ENCODE results near the gene CCDC88B.

Gene CCDC88B

DNA sequence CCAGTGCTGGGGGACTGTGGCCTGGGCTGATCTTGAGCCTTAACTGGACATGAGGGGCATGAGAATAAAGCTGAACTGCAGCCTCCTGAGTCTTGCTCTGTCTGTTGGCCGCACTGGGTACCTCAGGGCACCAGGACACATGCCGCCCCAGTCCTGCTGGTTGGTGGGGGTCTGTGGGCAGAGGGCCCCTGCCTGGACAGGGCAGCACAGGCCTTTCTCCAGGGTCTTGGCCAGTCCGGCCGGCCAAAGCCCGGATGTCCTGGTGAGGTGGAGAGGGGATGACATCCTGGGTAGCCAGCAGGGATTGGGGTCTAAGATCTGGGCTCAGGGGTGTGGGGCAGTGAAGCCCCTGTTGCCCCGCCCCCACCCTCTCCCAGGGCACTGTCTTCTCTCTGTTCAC, 17.4 kb downstream of the CCDC88B start:
- TF ChIP-seq, protein P1, sequence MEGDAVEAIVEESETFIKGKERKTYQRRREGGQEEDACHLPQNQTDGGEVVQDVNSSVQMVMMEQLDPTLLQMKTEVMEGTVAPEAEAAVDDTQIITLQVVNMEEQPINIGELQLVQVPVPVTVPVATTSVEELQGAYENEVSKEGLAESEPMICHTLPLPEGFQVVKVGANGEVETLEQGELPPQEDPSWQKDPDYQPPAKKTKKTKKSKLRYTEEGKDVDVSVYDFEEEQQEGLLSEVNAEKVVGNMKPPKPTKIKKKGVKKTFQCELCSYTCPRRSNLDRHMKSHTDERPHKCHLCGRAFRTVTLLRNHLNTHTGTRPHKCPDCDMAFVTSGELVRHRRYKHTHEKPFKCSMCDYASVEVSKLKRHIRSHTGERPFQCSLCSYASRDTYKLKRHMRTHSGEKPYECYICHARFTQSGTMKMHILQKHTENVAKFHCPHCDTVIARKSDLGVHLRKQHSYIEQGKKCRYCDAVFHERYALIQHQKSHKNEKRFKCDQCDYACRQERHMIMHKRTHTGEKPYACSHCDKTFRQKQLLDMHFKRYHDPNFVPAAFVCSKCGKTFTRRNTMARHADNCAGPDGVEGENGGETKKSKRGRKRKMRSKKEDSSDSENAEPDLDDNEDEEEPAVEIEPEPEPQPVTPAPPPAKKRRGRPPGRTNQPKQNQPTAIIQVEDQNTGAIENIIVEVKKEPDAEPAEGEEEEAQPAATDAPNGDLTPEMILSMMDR (IDR thresholded peaks at IDR 0.05; ENCODE audit: control insufficient read depth, extremely low read depth, insufficient read depth), result no peak
- DNase-seq (ENCODE audit: low read depth), result no peak
- H3K4me3 ChIP-seq (ENCODE audit: low read depth, low read length), result no peak overlapping the region

DNA sequence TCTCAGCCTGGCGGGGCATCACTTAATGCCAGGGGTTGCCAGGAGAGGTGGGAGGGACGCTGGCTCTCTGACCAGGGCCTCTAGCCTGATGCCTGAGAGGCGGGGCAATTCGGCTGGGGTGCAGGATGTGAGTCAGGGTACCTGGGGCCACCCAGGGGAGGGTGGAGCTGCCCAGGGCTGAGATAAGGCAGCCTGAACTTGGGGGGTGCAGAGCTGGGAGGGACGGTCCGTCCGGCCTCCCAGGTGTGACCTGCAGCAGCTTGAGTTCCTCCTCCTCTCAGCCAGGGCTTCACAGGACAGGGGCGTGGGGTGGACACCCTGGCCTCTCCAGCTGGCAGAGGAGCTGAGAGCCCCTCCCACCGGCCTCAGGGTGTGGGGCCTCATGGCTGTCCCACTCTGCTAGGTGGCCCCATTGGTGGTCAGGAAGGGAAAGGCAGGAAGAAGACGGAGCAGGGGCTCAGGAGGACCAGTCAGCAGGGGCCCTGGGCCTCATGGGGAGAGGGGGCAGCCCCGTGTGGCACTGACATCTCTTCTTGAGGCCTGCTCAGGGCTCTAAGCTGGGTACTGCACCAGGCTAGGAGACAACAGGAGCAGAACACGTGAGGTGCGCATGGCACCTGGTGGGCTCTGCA, 18.0 kb downstream of the CCDC88B start:
- H3K4me3 ChIP-seq (ENCODE audit: low read depth, low read length), result peak overlapping the region; percentile 70
- TF ChIP-seq, protein P1 (IDR thresholded peaks at IDR 0.05; ENCODE audit: control insufficient read depth, extremely low read depth, insufficient read depth), result no peak

GRCh38 chr11:64358536-64358906, 18.5 kb downstream of the CCDC88B start:
- DNase-seq (ENCODE audit: low read depth), result no peak
- H3K4me3 ChIP-seq (ENCODE audit: low read depth, low read length), result peak overlapping the region; percentile 70
- TF ChIP-seq, protein P1 (IDR thresholded peaks at IDR 0.05; ENCODE audit: control insufficient read depth, extremely low read depth, insufficient read depth), result no peak

More for the DNA sequence above, 18.0 kb downstream of the CCDC88B start:
- no peak for DNase-seq (ENCODE audit: low read depth)

DNA sequence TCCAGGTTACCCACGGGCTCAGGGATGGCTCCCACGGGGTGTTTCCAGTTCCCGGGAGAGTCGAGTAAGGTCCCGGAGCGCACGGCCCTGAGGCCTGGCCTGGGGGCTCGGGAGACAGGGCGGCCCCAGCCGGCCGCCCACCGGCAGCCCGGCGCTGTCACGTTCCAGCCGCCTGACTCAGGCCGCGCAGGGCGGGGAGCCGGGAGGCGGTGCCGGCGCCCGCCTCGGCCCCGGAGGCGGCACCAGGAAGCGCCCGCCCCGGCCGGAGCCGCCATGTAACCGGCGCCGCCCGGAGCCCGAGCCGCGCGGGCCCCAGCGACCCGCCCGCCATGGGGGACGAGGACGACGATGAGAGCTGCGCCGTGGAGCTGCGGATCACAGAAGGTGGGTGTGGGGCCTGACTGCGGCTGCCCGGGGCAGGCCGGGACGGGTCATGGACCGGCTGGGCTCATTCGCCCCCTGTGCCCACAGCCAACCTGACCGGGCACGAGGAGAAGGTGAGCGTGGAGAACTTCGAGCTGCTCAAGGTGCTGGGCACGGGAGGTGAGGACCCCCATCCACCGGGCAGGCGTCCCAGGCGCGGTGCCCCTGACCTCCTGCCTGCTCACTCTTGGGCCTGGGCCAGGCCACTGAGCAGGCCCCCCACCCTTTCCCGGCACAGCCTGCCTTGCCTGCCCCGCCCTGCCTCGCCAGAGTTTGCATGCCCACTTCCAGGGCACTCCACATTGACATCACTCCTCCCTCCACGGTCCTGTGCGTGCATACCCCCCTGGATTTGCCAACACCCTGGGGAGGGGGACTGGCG, 19.1 kb downstream of the CCDC88B start, which contains the start of gene RPS6KA4:
Gene RPS6KA4 (plus strand): TSS at position 256 of the 805 bp plus-strand sequence. CDS start 74 bp downstream, at position 330.
- DNase-seq (ENCODE audit: low read depth), result no peak
- TF ChIP-seq, protein P1 (IDR thresholded peaks at IDR 0.05; ENCODE audit: control insufficient read depth, extremely low read depth, insufficient read depth), result no peak
- H3K4me3 ChIP-seq (ENCODE audit: low read depth, low read length), result peak within 1 kb of the TSS; percentile 70

DNA sequence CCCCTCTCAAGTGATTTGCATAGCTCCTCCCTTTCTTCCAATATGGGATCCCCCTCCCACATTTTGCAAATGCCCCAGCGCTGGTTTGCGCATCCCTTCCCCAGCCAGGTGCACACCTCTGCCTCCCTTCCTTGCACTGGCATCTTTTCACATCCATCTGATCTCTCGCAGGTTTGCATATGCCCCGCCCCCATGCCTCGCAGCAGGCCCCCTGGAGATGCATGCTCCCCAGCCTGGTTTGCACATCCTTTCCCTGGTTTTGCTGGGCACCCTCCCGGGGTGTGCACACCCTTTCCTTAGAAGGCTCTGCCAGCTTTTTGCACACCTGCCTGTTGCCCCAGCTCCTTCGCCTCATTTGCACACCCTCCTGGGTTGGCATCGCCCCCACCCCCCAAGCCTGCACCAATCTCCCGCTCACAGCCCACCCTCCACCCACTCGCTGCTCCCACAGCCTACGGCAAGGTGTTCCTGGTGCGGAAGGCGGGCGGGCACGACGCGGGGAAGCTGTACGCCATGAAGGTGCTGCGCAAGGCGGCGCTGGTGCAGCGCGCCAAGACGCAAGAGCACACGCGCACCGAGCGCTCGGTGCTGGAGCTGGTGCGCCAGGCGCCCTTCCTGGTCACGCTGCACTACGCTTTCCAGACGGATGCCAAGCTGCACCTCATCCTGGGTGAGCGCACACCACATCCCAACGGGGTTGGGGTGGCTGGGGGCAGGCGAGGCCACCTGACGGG, 19.9 kb downstream of the CCDC88B start:
- peak; percentile 21 for DNase-seq (ENCODE audit: low read depth)
- peak overlapping the region; percentile 70 for H3K4me3 ChIP-seq (ENCODE audit: low read depth, low read length)
- TF ChIP-seq, protein P1 (IDR thresholded peaks at IDR 0.05; ENCODE audit: control insufficient read depth, extremely low read depth, insufficient read depth), result peak; percentile 75

GRCh38 chr11:64360448-64360921, 20.5 kb downstream of the CCDC88B start:
- TF ChIP-seq, protein P1 (IDR thresholded peaks at IDR 0.05; ENCODE audit: control insufficient read depth, extremely low read depth, insufficient read depth), result no peak
- H3K4me3 ChIP-seq (ENCODE audit: low read depth, low read length), result peak overlapping the region; percentile 70
- DNase-seq (ENCODE audit: low read depth), result no peak
